HG02973 (cell line): ENCODE measurements around the gene FXYD5.

Experiments used
- ATAC-seq: cut with Tn5 transposase; IDR thresholded peaks from one replicate; pipeline ENCODE4 v1.9.1; 2021; ENCODE audit warnings: moderate library complexity; ENCODE audit not compliant: unreplicated experiment

Gene FXYD5

GRCh38 chr19:35155441-35155840 lies 906 bp downstream of the FXYD5 start:
- no peak for ATAC-seq

DNA sequence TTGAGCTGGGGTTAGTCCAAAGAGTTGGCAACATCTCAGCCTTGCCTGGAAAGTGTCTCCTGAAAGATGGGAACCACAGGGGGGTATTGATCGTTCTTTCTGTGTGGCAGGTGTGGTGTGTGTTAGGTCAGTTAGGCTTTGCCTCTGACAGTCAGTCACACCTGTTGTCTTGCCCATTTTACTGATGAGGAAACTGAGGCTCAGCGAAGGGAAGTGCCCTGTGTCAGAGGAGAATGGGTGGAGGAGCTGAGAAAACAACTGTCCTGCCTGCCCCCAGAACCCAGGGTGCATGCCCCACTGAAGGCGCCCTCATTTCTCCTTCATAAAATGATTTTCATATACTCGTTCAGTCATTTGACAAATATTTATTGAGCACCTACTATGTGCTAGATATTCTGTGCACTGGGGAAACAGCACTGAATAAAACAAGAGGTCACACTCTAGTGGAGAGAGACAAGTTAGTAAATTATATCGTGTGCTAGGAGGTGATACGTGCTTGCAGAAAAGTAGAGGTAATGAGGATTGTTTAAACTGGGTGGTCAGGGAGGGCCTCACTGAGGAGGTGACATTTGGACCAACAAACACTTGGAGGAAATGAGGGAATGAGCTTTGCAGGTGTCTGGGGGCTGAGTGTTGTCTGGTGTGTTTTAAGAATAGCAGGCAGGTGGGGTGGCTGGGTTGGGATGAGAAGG lies 1.6 kb downstream of the FXYD5 start:
- no peak for ATAC-seq

DNA sequence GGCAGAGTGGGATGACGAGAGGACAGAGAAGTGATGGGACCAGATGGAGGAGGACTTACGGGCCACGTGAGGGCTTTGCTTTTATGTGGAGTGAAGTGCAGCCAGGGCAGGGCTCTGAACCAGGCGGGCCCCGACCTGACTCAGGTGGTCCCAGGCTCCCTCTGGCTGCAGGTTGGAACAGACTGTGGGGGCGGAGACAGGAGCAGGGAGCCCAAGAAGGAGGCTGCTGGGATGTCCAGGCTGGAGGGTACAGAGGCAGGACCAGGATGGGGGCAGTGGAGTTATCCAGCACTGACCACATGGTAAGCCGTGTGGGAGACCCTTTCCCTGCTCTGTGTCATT lies 2.1 kb downstream of the FXYD5 start:
- ATAC-seq = no peak

DNA sequence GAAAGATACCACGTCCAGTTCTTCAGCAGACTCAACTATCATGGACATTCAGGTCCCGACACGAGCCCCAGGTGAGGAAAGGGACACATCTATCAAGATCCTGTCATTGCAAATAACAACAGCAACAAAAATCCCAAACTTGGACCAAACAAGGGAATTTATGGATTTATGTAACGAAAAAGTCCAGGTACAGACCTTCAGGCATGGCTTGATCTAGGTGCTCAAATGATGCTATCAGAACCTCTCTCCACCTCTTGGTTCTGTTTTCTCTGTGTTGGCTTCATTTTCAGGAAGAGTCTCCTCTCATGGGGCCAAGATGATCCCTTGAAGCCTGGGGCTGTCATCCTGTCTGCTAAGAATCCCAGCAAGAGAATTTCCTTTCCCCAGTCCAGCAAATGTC lies 2.9 kb downstream of the FXYD5 start:
- ATAC-seq = no peak

DNA sequence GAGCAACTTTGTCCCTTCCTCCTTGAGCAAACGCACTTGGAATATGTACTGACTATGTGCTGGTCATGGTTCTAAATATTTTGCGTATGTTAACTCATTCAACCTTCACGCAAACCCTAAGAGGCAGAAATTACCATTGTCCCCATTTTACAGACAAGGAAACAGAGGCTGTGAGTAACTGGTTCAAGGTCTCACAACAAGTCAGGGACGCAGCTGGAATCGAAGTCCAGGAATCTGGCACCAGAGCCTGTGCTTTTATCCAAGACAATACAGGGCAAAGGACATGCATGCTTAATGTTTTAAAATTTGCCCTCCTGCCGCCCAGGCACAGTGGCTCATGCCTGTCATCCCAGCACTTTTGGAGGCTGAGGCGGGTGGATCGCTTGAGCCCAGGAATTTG lies 5.1 kb downstream of the FXYD5 start:
- ATAC-seq = no peak

- no peak for ATAC-seq
These were observed 6.3 kb downstream of the FXYD5 start for GRCh38 chr19:35160629-35161433.

- ATAC-seq = no peak
These were observed 6.9 kb downstream of the FXYD5 start for GRCh38 chr19:35161434-35161743.

GRCh38 chr19:35162471-35163326 lies 8.2 kb downstream of the FXYD5 start:
- no peak for ATAC-seq

DNA sequence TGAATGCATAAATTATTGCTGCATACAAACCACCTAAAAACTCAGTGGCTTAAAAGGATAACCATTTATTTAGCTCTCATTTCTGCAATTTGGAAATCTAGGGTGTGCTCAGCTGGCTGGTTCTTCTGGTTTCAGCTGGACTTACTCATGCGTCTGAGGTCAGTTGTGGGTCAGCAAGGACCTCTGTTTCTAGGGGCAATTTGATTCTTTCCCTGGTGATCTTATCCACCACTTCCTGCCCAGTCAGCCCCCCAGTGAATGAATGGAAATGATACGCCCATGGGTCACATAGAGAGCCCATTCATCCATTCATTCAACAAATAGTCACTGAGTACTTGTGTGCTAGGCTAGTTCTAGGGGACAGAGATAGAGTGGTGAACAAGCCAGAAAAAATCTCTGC lies 9.9 kb downstream of the FXYD5 start:
- no peak for ATAC-seq

DNA sequence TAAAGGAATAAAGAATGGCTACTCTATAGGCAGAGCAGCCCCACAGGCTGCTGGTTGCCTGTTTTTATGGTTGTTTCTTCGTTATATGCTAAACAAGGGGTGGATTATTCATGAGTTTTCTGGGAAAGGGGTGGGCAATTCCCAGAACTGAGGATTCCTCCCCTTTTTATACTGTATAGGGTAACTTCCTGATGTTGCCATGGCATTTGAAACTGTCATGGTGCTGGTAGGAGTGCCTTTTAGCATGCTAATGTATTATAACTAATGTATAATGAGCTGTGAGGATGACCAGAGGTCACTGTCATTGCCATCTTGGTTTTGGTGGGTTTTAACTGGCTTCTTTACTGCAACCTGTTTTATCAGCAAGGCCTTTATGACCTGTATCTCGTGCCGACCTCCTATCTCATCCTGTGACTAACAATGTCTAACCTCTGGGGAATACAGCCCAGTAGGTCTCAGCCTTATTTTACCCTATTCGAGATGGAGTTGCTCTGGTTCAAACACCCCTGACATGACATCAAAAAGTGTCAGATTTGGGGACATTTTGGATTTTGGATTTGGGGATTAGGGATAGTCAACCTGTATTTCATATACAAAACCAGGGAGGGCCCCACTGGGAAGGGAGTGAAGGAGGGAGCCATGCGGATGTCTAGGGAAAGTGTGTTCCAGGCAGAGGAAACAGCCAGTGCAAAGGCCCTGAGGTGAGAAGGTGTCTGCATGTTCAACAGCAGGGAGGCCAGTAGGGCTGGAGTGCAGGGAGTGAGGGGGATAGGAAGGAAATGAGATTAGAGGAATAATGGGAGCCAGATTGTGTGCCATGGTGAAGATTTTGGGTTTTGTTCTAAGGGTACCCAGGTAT lies 10.9 kb downstream of the FXYD5 start:
- no peak for ATAC-seq

- no peak for ATAC-seq
These were observed 11.8 kb downstream of the FXYD5 start for GRCh38 chr19:35166100-35167063.

- ATAC-seq = no peak
These were observed 12.9 kb downstream of the FXYD5 start for GRCh38 chr19:35167251-35168119.

GRCh38 chr19:35168196-35168595 lies 13.7 kb downstream of the FXYD5 start:
- ATAC-seq = no peak

DNA sequence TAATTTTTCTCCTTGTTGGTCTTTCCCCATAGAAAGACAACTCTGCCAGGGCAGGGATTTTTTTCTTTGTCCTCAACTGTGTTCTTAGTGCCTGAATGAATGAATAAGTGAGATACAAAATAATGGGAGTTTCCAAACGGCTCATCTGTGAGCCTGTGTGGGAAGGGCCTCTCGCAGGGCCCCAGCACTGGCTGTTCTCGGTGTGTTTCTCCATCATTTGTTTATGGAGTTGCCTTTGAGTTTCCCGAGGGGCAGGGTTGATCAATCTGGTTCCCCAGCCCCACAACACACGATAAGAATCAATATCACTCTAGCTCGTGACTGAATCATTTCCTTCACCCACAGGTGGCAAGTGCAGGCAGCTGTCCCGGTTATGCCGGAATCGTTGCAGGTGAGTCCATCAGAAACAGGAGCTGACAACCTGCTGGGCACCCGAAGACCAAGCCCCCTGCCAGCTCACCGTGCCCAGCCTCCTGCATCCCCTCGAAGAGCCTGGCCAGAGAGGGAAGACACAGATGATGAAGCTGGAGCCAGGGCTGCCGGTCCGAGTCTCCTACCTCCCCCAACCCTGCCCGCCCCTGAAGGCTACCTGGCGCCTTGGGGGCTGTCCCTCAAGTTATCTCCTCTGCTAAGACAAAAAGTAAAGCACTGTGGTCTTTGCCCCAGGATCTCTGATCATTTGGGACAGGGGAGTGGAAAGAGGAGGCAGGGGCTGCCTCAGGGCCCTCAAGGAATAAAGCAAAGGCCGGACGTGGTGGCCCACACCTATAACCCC lies 14.9 kb downstream of the FXYD5 start:
- ATAC-seq = no peak

DNA sequence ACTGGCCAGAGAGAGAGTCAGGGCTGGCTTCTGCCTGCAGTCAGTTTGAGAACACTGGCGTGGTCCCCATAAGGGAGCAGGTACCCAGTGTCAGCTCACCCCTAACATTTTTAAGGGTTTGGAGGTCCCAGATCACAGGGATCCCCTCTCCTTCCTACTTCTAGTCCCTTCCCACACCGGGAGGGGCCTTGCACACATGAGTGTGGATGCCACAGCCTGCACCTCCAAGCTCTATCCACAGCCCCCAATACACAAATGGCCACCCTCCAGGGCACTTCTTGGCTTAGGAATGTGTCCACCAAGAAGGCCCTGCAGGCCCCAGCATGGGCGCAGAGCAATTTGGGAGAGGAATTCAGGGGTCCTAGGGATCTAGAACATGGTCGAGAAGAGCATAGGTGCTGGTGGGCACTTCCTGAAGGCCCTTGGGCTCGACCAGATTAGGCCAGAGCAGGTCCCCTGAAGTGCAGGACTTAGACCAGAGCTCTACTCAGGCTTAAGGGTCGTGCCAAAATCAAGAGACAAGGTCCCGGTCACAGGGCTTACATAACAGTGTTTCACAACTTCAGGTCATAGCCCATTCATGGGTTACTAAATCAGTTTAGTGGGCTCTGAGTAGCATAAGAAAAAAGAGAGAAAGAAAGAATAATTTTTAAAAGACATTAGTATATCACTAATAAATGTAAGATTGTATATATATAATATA lies 16.0 kb downstream of the FXYD5 start:
- ATAC-seq = no peak

DNA sequence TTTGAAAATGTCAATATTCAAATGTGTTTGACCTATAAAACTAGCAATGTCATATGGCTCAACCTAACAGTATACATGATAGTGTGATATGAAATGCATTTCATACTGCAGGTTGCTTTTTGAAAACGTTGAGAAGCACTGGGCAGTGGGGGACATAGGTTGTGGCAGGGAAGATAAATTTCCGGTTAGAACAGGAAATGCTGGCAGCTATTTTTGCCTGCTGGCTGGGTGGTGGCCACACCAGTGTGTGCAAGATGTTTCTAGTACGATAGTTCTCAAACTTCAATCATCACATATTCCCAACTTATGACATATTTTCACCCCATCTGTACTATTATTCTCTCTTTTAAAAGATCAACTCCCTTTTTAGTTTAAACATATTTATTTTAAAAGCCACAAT lies 17.2 kb downstream of the FXYD5 start:
- ATAC-seq = no peak

DNA sequence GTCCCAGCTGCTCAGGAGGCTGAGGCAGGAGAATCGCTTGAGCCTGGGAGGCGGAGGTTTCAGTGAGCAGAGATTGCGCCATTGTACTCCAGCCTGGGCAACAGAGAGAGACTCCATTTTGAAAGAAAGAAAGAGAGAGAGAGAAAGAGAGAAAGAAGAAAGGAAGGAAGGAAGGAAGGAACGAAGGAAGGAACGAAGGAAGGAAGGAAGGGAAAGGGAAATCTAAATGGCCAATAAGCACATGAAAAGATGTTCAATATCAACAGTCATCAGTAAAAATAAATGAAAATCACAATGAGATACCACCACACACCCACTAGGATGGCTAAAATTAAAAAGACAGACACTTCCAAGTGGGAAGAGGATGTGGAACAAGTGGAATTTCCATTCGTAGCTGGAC lies 19.7 kb downstream of the FXYD5 start:
- no peak for ATAC-seq

DNA sequence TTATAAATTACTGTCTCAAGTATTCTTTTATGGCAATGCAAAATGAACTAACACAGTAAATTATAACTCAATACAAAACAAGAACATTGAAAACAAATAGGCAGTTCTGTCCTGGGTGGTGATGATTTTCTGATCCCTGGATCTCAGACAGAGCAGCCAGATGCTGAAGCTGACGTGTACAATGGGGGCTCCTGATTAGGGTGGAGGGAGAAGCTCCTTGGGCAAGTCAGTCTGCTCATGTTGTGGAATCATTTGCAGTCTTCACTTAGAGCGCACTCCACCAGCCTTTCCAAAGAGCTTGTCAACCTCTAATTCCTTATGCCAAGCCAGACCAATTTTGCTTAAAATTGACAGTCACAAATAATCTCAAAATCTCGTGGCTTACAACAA lies 21.6 kb downstream of the FXYD5 start:
- no peak for ATAC-seq
